ENCODE data around the gene LGALS7.

Gene LGALS7

DNA sequence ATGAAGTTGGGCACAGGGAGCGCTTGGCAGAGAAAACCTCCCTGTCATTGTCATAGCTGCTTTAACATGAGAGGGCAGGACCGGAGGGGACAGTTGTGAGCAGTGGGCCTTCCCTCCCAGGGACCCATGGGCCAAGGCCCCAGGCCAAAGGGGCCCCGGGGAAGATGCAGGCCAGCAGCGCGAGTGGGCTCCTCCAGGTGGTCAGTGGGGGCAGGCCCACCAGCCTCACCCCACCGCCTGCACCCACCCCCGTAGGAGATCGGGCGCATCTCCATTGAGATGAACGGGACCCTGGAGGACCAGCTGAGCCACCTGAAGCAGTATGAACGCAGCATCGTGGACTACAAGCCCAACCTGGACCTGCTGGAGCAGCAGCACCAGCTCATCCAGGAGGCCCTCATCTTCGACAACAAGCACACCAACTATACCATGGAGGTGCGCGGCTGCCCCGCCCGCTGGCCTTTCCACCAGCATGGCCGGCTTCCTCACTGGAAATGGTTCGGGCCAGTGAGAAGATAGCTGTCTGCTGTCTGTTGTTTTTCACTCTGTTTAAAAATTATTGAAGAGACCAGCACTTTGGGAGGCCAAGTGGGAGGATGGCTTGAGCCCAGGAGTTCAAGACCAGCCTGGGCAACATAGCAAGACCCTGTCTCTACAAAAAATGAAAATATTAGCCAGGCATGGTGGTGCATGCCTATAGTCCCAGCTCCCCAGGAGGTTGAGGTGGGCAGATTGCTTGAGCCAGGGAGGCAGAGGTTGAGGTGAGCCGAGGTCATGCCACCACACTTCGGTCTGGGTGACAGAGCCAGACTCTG lies 47.6 kb downstream of the LGALS7 start:
- DNase-seq, result no peak

DNA sequence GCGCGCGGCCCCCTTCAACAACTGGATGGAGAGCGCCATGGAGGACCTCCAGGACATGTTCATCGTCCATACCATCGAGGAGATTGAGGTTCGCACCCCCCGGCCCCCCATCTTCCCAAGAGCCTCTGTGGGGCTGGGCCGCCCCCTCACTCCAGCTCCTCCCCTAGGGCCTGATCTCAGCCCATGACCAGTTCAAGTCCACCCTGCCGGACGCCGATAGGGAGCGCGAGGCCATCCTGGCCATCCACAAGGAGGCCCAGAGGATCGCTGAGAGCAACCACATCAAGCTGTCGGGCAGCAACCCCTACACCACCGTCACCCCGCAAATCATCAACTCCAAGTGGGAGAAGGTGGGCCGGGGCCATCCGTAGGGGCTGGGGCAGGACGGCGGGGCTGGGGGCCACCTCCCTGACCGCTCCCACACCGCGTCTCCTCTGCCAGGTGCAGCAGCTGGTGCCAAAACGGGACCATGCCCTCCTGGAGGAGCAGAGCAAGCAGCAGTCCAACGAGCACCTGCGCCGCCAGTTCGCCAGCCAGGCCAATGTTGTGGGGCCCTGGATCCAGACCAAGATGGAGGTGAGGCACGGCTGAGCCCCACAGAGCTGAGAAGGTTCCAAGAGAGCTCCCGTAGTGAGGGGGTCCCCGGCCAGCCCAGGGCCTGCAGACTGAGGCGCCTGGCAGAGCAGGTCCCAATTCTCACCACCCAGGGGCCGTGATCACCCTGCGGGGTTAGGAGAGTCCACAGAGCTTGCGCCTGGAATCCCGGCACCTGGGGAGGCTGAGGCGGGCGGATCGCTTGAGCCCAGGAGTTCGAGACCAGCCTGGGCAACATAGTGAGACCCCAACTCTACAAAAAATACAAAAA lies 49.1 kb downstream of the LGALS7 start:
- no peak for DNase-seq

DNA sequence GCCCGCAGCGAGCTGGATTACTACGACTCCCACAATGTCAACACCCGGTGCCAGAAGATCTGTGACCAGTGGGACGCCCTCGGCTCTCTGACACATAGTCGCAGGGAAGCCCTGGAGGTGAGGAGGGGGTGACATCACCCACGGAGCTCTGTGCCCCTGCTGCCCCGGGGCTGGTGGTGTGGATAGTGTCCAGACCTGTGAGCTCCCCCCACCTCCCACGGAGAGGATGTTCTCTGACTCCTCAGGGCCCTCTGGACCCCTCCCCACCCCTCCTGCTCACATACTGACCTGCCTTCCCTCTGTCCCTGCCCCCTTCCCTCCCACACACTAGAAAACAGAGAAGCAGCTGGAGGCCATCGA lies 49.7 kb downstream of the LGALS7 start:
- no peak for DNase-seq

DNA sequence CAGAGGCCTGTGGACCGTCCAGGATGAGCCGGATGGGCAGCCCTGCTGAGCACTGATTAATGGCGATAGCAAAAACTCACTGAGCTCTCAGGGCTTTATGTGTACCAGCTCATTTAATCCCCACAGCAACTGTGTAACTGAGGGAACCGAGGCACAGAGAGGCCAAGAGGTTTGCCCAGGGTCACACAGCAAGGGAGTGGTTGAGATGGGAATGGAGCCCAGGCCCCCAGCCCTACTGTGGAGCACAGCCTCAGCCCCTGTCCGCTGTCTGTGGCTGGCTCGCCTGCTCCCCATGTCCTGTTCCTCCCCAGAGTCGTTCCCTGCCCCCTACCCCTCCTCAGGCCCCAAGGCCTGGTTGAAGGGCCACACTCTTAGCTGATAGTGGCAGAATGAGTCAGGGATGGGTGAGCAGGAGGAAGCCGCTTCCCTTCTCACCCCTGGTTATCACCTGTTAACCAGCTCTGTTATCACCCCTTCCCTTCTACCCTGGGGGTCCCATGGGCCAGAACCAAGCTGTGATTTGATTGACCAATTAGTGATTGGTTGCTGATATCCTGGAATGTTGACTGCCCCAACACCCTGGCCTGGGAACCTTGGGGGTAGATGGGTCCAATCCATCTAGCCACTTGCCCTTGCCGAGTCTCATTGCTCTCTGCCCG lies 50.2 kb downstream of the LGALS7 start:
- DNase-seq, result no peak

DNA sequence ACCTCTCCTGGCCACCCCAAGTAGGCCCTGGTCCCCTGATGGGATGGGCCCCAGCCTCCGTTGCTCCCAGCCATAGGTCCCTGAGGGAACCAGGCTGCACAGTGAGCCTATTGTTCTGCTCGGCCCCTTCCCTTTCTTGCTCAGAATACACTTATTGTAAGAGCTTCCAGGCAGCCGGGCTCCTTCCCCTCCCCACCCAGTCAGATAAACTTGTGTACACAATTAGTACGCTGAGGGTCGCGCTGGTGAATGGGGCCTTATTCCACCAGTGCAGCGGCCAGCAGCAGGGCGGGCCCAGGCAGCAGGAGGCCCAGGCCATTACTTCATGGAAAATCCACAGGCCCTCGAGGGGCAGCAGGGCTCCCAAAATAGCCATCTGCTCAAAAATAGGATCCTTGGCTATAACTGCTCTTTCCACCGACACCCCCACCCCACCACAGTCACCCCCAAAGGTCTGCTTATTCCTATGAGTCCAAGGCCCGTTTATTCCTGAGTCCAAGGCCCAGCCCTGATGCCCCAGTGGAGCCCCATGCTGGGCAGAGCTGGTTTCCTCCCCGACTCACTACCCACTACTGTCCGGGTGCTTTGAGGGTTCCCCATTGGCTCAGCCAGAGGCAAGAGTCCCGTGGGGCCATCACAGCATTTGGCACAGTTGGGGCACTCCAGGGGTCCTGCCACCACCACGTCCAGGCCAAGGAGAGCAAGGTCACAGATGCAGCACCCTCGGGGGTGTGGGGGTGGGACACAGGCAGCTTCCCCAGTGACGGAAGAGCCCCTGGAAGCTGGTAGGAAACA lies 51.1 kb downstream of the LGALS7 start:
- DNase-seq, result no peak

DNA sequence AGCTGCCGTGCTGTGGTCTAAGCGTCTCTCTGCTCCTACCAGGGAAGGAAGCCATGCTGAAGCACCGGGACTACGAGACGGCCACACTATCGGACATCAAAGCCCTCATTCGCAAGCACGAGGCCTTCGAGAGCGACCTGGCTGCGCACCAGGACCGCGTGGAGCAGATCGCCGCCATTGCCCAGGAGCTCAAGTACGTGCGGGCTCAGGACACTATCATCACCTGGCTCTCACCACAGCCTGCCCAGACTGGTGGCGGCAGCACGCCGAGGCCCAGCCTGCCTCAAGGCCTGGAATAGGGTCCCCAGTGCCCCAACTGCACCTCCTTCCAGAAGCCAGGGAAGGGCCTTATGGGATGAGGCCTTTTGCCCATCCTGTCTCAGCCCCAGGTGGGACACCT lies 51.8 kb downstream of the LGALS7 start:
- no peak for DNase-seq
